NCI-H128 (cell line): ENCODE results near the gene CSNK2A1.
"Not testable (repeated sequence)": the region's sequence is repeated elsewhere in the genome, so short reads cannot be mapped to it uniquely, and the experiment has no call there.

Source experiments
- DNase-seq: peaks from one replicate; lab custom pipeline; 2025; ENCODE audit not compliant: unreplicated experiment; lab: John Stamatoyannopoulos, UW

The CSNK2A1 gene

GRCh38 chr20:536426-537010, 7.1 kb downstream of the CSNK2A1 start:
- no peak for DNase-seq

GRCh38 chr20:535958-536357, 7.6 kb downstream of the CSNK2A1 start:
- DNase-seq: no peak

GRCh38 chr20:533526-533925, 10.1 kb downstream of the CSNK2A1 start:
- no peak for DNase-seq

- DNase-seq: no peak
Observed at GRCh38 chr20:532530-532929, 11.1 kb downstream of the CSNK2A1 start.

GRCh38 chr20:531608-532007, 12.0 kb downstream of the CSNK2A1 start:
- no peak for DNase-seq

- no peak for DNase-seq
Observed at GRCh38 chr20:530321-530720, 13.3 kb downstream of the CSNK2A1 start.

- DNase-seq: no peak
Observed at GRCh38 chr20:528923-529604, 14.5 kb downstream of the CSNK2A1 start.

- DNase-seq: no peak
Observed at GRCh38 chr20:527571-527886, 16.1 kb downstream of the CSNK2A1 start.

GRCh38 chr20:521860-522259, 21.7 kb downstream of the CSNK2A1 start:
- DNase-seq: no peak

GRCh38 chr20:519999-520398, 23.6 kb downstream of the CSNK2A1 start:
- no peak for DNase-seq

GRCh38 chr20:517221-517620, 26.4 kb downstream of the CSNK2A1 start:
- DNase-seq: no peak

- no peak for DNase-seq
Observed at GRCh38 chr20:516799-517198, 26.8 kb downstream of the CSNK2A1 start.

- DNase-seq: no peak
Observed at GRCh38 chr20:515696-516095, 27.9 kb downstream of the CSNK2A1 start.

GRCh38 chr20:513429-513828, 30.2 kb downstream of the CSNK2A1 start:
- DNase-seq: no peak

GRCh38 chr20:510328-511057, 33.1 kb downstream of the CSNK2A1 start:
- DNase-seq: not testable (repeated sequence)

GRCh38 chr20:508364-508787, 35.2 kb downstream of the CSNK2A1 start:
- DNase-seq: not testable (repeated sequence)

GRCh38 chr20:507761-508332, 35.7 kb downstream of the CSNK2A1 start:
- DNase-seq: no peak

- DNase-seq: no peak
Observed at GRCh38 chr20:507006-507758, 36.4 kb downstream of the CSNK2A1 start.

- no peak for DNase-seq
Observed at GRCh38 chr20:504632-505075, 38.9 kb downstream of the CSNK2A1 start.

- no peak for DNase-seq
Observed at GRCh38 chr20:503048-503737, 40.4 kb downstream of the CSNK2A1 start.

- no peak for DNase-seq
Observed at GRCh38 chr20:497979-498378, 45.6 kb downstream of the CSNK2A1 start.
